Measurements from ENCODE around the gene SH2D2A.

GRCh38 chr1:156807627-156808026 is 9.0 kb downstream of the SH2D2A start:
- TF ChIP-seq POLR2A (IDR thresholded peaks at IDR 0.05) = no peak
- TF ChIP-seq CTCF (IDR thresholded peaks at IDR 0.05) = no peak
